PC-3 (cell line): Measurements from ENCODE around the gene LKAAEAR1. TPM values are rescaled to one million over a fixed set of nuclear protein-coding genes. Genes with fewer than 3 reads are reported as not detected.

Experiments
- ATAC-seq: fragments of 200-7000 bp; cut with Tn5 transposase; 2 replicates; pipeline ENCODE4 v1.9.1; 2020; ENCODE audit warnings: mild to moderate bottlenecking, moderate library complexity
- BruUV-seq: library from RNA; stranded (reverse); fragments of 400-500 nt; replicated peaks from 2 replicates; lab custom pipeline; 2021; lab: Mats Ljungman, UMichigan
- CTCF ChIA-PET: fragments of 300-600 bp; sonication (Branson Sonifier 250); formaldehyde crosslinking; loops from one replicate; lab custom pipeline; 2022; ENCODE audit warnings: antibody characterized with exemption; lab: Charles Lee
- POLR2A ChIA-PET: fragments of 300-600 bp; sonication (Branson Sonifier 250); formaldehyde crosslinking; loops from one replicate; lab custom pipeline; 2022; ENCODE audit warnings: antibody characterized with exemption; ENCODE audit not compliant: unreplicated experiment; lab: Charles Lee
- DNase-seq: peaks from one replicate; pipeline ENCODE4 v3.0.0-alpha.2; 2015
- H2AFZ ChIP-seq: fragments of 300-600 bp; sonication (generic); 2 replicates; pipeline ENCODE4 v1.6.0; 2016; ENCODE audit warnings: antibody characterized with exemption, low read length
- H3F3A ChIP-seq: fragments of 300-600 bp; sonication (generic); one replicate; pipeline ENCODE4 v1.6.0; 2017; ENCODE audit warnings: antibody characterized with exemption, low read length, control low read depth, mild to moderate bottlenecking; ENCODE audit not compliant: unreplicated experiment
- H3K27ac ChIP-seq: fragments of 300-600 bp; sonication (generic); 2 replicates; pipeline ENCODE4 v1.5.1; 2016; ENCODE audit warnings: mild to moderate bottlenecking, low read length
- H3K27me3 ChIP-seq: fragments of 300-600 bp; sonication (generic); 2 replicates; pipeline ENCODE4 v1.6.1; 2016; ENCODE audit warnings: low read length, mixed read lengths
- H3K36me3 ChIP-seq: fragments of 300-600 bp; sonication (generic); 2 replicates; pipeline ENCODE4 v1.6.1; 2016; ENCODE audit warnings: low read depth, mixed run types, low read length, mixed read lengths
- H3K4me1 ChIP-seq: fragments of 300-600 bp; sonication (generic); 2 replicates; pipeline ENCODE4 v1.5.1; 2016; ENCODE audit warnings: low read length; ENCODE audit not compliant: insufficient read depth
- H3K4me2 ChIP-seq: fragments of 300-600 bp; sonication (generic); 2 replicates; pipeline ENCODE4 v1.6.0; 2016; ENCODE audit warnings: low read length
- H3K4me3 ChIP-seq: fragments of 300-600 bp; sonication (generic); 2 replicates; pipeline ENCODE4 v1.5.1; 2016; ENCODE audit warnings: mild to moderate bottlenecking, low read length, mixed read lengths
- H3K79me2 ChIP-seq: fragments of 300-600 bp; sonication (generic); 2 replicates; pipeline ENCODE4 v1.6.1; 2017; ENCODE audit warnings: low read length, mixed read lengths
- H3K9ac ChIP-seq: fragments of 300-600 bp; sonication (generic); 2 replicates; pipeline ENCODE4 v1.6.0; 2016; ENCODE audit warnings: mild to moderate bottlenecking, low read length
- H3K9me2 ChIP-seq: fragments of 300-600 bp; sonication (generic); replicated peaks from 2 replicates; pipeline ENCODE4 v1.6.1; 2016; ENCODE audit warnings: mixed run types, low read length, mixed read lengths
- H3K9me3 ChIP-seq: fragments of 300-600 bp; sonication (generic); 2 replicates; pipeline ENCODE4 v1.6.1; 2016; ENCODE audit warnings: low read length, mixed read lengths
- H4K20me1 ChIP-seq: fragments of 300-600 bp; sonication (generic); 2 replicates; pipeline ENCODE4 v1.6.1; 2016; ENCODE audit warnings: low read length, mixed read lengths
- EZH2 ChIP-seq: fragments of 300-600 bp; sonication (generic); IDR thresholded peaks from one replicate; pipeline ENCODE4 v1.6.1; 2017; ENCODE audit warnings: antibody characterized with exemption, mild to moderate bottlenecking, low read length; ENCODE audit not compliant: unreplicated experiment
- EZH2phosphoT487 ChIP-seq: fragments of 300-600 bp; sonication (generic); IDR thresholded peaks from 2 replicates; pipeline ENCODE4 v1.6.1; 2018; ENCODE audit warnings: mild to moderate bottlenecking, antibody characterized with exemption, low read length, borderline replicate concordance
- intact Hi-C: fragments of 100-400 bp; cut with micrococcal nuclease; formaldehyde crosslinking; loops from 2 replicates; pipeline ENCODE4 v1.9.0; 2023
- total RNA-seq: library from RNA; depleted of rRNA; stranded (reverse); fragments of >200 nt; gene quantifications from 2 replicates; pipeline ENCODE4 v1.2.3, GENCODE V29; 2014
- TF ChIP-seq, protein P1 (sequence below): fragments of 300-600 bp; sonication (generic); conservative IDR thresholded peaks from 2 replicates; pipeline ENCODE4 v1.5.1; 2017; ENCODE audit warnings: antibody characterized with exemption, low read depth, mild to moderate bottlenecking, low read length

The LKAAEAR1 gene
- total RNA-seq, 1 experiment from 2014 or later, result 1.1 TPM

DNA sequence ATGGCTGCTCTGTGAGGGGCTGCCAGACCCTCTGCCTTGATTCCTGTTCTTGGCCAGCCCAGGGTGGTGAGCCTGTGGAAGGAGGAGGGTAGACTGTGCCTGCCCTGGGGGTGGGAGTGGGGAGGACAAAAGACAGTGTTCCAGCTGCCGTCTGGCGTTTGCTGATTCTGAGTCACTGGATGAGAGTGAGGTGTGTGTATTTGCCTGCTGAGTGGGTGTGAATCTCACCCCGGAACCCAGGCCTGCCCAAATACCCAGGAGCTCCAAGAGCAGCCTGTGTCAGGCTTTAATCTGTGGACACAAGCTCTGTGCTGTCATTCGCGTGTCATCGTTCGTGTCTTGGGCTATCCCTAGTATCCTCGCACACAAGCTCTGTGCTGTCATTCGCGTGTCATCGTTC is 2.6 kb upstream of the LKAAEAR1 start:
- no peaks in the 10 kb centered on the region for H3K9me2 ChIP-seq
- H3K9me3 ChIP-seq, result no peaks in the 10 kb centered on the region
- no peak overlapping the region for H2AFZ ChIP-seq
- H3K4me1 ChIP-seq, result peaks cover 17% of the 10 kb centered on the region
- H3F3A ChIP-seq, result no peaks in the 10 kb centered on the region
- ATAC-seq (peak; percentile 79), DNase-seq (peak; percentile 74)
- no peaks in the 10 kb centered on the region for H3K27me3 ChIP-seq
- POLR2A ChIA-PET, result interaction anchor here (0.6 kb wide), 1 partner anchor 54 kb away, joined by 3 read pairs; no protein-coding TSS in a partner anchor
- H3K9ac ChIP-seq, result peak overlapping the region; percentile 22; the same call in 1 of the 2 replicates
- intact Hi-C loops, result no loop called here
- CTCF ChIA-PET, result interaction anchor here (0.6 kb wide), 1 partner anchor 32 kb away, joined by 3 read pairs; no protein-coding TSS in a partner anchor
- no peak overlapping the region for H3K4me3 ChIP-seq
- no peaks in the 10 kb centered on the region for H3K36me3 ChIP-seq
- BruUV-seq, result no TSS peak
- TF ChIP-seq, protein P1, sequence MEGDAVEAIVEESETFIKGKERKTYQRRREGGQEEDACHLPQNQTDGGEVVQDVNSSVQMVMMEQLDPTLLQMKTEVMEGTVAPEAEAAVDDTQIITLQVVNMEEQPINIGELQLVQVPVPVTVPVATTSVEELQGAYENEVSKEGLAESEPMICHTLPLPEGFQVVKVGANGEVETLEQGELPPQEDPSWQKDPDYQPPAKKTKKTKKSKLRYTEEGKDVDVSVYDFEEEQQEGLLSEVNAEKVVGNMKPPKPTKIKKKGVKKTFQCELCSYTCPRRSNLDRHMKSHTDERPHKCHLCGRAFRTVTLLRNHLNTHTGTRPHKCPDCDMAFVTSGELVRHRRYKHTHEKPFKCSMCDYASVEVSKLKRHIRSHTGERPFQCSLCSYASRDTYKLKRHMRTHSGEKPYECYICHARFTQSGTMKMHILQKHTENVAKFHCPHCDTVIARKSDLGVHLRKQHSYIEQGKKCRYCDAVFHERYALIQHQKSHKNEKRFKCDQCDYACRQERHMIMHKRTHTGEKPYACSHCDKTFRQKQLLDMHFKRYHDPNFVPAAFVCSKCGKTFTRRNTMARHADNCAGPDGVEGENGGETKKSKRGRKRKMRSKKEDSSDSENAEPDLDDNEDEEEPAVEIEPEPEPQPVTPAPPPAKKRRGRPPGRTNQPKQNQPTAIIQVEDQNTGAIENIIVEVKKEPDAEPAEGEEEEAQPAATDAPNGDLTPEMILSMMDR, result no peak
- TF ChIP-seq EZH2phosphoT487 (no peak), EZH2 (no peak)
- no peaks in the 10 kb centered on the region for H4K20me1 ChIP-seq
- H3K4me2 ChIP-seq, result peak overlapping the region; percentile 33; the same call in 1 of the 2 replicates
- peak overlapping the region; percentile 47 for H3K27ac ChIP-seq
- no peaks in the 10 kb centered on the region for H3K79me2 ChIP-seq

DNA sequence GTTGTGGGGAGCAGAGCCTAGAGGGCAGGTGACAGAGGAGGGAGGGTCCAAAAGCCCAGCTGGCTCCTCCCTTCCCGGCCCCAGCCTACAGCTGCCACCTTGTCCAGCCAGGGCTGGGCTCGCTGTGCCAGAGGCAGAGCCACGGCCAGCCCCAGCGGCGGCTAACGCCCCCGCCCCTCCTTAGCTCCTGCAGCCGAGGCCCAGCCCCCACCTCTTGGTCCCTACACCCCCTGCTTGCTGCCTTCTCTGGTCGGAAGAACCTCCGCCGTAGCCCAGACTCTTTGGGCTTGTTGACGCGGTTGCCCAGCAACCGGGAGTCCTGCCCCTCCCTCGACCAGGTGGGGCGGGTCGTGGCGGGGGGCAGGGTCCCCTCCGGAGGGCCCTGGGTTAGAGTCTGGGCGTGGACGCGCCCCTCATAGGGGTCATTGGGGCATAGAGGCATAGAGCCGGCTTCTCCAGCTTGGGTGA is 521 bp upstream of the LKAAEAR1 start:
- BruUV-seq, result no TSS peak
- intact Hi-C loops, result no loop called here

More for the DNA sequence above, 521 bp upstream of the LKAAEAR1 start:
- no peak overlapping the region for H2AFZ ChIP-seq
- TF ChIP-seq EZH2phosphoT487, result no peak
- TF ChIP-seq EZH2, result no peak
- TF ChIP-seq, protein P1, result no peak
- ATAC-seq, result no peak
- H3K4me2 ChIP-seq, result peak overlapping the region; percentile 99; the same call in 1 of the 2 replicates
- ChIA-PET POLR2A (no interaction called here), CTCF (no interaction called here)
- no peaks in the 10 kb centered on the region for H3K79me2 ChIP-seq
- no peaks in the 10 kb centered on the region for H3K36me3 ChIP-seq
- H3K9me3 ChIP-seq, result no peaks in the 10 kb centered on the region
- H3K9ac ChIP-seq, result no peak overlapping the region
- DNase-seq, result no peak
- H3K4me1 ChIP-seq, result peaks cover 17% of the 10 kb centered on the region
- H4K20me1 ChIP-seq, result no peaks in the 10 kb centered on the region
- no peaks in the 10 kb centered on the region for H3K9me2 ChIP-seq
- H3F3A ChIP-seq, result no peaks in the 10 kb centered on the region
- no peaks in the 10 kb centered on the region for H3K27me3 ChIP-seq
- no peak overlapping the region for H3K27ac ChIP-seq
- no peak overlapping the region for H3K4me3 ChIP-seq
